ENCODE data around the gene BEGAIN.

BEGAIN gene

DNA sequence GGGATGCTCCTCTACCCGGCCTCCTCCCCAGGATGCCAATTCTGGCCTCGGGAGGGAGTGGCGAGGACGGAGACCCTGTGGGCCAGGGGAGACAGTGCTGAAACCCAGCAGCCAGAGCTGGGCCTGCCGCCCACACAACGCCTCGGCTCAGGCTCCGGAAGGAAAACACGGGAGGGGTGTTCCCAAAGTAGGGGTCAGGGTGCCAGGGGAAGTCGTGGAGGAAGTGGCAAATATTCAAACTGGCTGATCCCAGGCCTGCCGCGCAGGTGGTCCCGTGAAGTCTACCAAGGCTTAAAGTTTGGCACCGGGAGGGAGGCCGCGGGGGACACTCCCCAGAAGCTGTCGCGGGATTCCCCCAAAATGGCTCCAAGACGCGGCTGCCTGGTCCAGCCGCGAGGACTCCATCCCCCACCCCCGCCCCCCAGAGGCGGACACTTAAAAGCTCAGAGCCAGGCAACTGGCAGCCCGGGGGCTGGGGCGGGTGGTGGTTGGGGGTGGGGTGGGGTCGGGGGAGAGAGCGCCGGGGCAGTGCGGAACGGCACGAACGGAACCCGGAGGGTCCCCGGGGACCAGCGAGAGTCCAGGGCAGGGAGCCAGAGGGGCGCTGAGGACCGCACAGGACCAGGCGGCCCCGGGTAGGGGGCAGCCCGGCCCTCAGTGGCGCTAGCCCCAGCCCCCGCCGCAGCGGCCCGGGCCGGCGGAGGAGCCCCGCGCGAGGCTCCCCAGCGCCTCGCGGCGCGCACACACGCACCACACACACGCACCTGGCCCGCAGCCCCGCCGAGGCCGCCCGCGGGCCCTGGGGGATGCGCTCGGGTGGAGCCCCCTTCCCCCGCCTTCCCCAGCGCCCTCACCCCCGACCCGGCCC lies 20.0 kb downstream of the BEGAIN start:
- WGBS, 2 experiments = 4 to 5% methylated on average over 67 of the region's 70 CpGs
- H3K4me1 ChIP-seq (ENCODE audit: control insufficient read depth, insufficient read depth, low read length) = peaks cover 14% of the 10 kb centered on the region
- H3K36me3 ChIP-seq (ENCODE audit: control insufficient read depth, insufficient read depth, low read length) = no peaks in the 10 kb centered on the region
- peaks cover 53% of the 10 kb centered on the region for H3K27me3 ChIP-seq (ENCODE audit: control insufficient read depth, insufficient read depth, low read length, poor library complexity, severe bottlenecking)
- H3K4me3 ChIP-seq (ENCODE audit: insufficient read depth, low read depth, low read length) = peak overlapping the region; percentile 16
- H3K9me3 ChIP-seq (ENCODE audit: control insufficient read depth, low read length) = no peaks in the 10 kb centered on the region
- H3K27ac ChIP-seq (ENCODE audit: insufficient read depth, low read depth, low read length, poor library complexity, severe bottlenecking) = no peak overlapping the region

- H3K4me1 ChIP-seq (ENCODE audit: control insufficient read depth, insufficient read depth, low read length) = peaks cover 14% of the 10 kb centered on the region
- 81 to 87% methylated on average over 4 of the region's 4 CpGs for whole genome bisulfite sequencing, 2 experiments
- H3K27ac ChIP-seq (ENCODE audit: insufficient read depth, low read depth, low read length, poor library complexity, severe bottlenecking) = no peak overlapping the region
- H3K36me3 ChIP-seq (ENCODE audit: control insufficient read depth, insufficient read depth, low read length) = no peaks in the 10 kb centered on the region
- no peak overlapping the region for H3K4me3 ChIP-seq (ENCODE audit: insufficient read depth, low read depth, low read length)
- H3K9me3 ChIP-seq (ENCODE audit: control insufficient read depth, low read length) = no peaks in the 10 kb centered on the region
- peaks cover 53% of the 10 kb centered on the region for H3K27me3 ChIP-seq (ENCODE audit: control insufficient read depth, insufficient read depth, low read length, poor library complexity, severe bottlenecking)
These were observed 20.6 kb downstream of the BEGAIN start for GRCh38 chr14:100566586-100566985.

- Histone ChIP-seq H3K36me3 (ENCODE audit: control insufficient read depth, insufficient read depth, low read length) (no peaks in the 10 kb centered on the region), H3K27me3 (ENCODE audit: control insufficient read depth, insufficient read depth, low read length, poor library complexity, severe bottlenecking) (peaks cover 53% of the 10 kb centered on the region), H3K4me3 (ENCODE audit: insufficient read depth, low read depth, low read length) (no peak overlapping the region), H3K27ac (ENCODE audit: insufficient read depth, low read depth, low read length, poor library complexity, severe bottlenecking) (no peak overlapping the region), H3K9me3 (ENCODE audit: control insufficient read depth, low read length) (no peaks in the 10 kb centered on the region), H3K4me1 (ENCODE audit: control insufficient read depth, insufficient read depth, low read length) (peaks cover 14% of the 10 kb centered on the region)
- 90 to 93% methylated on average over 11 of the region's 11 CpGs for WGBS, 2 experiments
These were observed 21.1 kb downstream of the BEGAIN start for GRCh38 chr14:100566119-100566518.

- WGBS, 2 experiments = 93 to 95% methylated on average over 3 of the region's 3 CpGs
- no peak overlapping the region for H3K27ac ChIP-seq (ENCODE audit: insufficient read depth, low read depth, low read length, poor library complexity, severe bottlenecking)
- no peaks in the 10 kb centered on the region for H3K36me3 ChIP-seq (ENCODE audit: control insufficient read depth, insufficient read depth, low read length)
- H3K4me3 ChIP-seq (ENCODE audit: insufficient read depth, low read depth, low read length) = no peak overlapping the region
- no peaks in the 10 kb centered on the region for H3K9me3 ChIP-seq (ENCODE audit: control insufficient read depth, low read length)
- peaks cover 52% of the 10 kb centered on the region for H3K27me3 ChIP-seq (ENCODE audit: control insufficient read depth, insufficient read depth, low read length, poor library complexity, severe bottlenecking)
- H3K4me1 ChIP-seq (ENCODE audit: control insufficient read depth, insufficient read depth, low read length) = peaks cover 14% of the 10 kb centered on the region
These were observed 21.6 kb downstream of the BEGAIN start for GRCh38 chr14:100565650-100566049.

DNA sequence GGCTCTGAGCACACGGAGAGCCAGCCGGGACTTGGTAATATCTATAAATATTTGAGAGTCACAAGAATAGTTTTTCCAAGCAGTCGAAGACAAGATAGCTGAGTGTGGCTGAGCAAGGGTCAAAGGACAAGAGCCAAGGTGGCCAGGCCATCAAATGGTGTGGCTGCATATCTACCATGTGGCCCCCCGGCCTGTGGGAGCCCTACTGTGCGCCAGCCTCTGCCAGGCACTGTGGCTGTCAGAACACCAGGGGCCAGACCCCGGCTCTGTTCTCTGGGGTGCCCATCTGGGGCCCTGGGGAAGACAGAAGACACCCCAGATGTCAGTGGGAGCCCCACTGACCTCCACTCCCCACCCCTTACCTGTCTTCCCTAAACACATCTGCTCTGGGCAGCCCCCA lies 22.7 kb downstream of the BEGAIN start:
- H3K36me3 ChIP-seq (ENCODE audit: control insufficient read depth, insufficient read depth, low read length) = no peaks in the 10 kb centered on the region
- WGBS, 2 experiments = 70 to 75% methylated on average over 6 of the region's 6 CpGs
- no peaks in the 10 kb centered on the region for H3K9me3 ChIP-seq (ENCODE audit: control insufficient read depth, low read length)
- H3K27ac ChIP-seq (ENCODE audit: insufficient read depth, low read depth, low read length, poor library complexity, severe bottlenecking) = no peak overlapping the region
- H3K4me3 ChIP-seq (ENCODE audit: insufficient read depth, low read depth, low read length) = no peak overlapping the region
- peaks cover 8% of the 10 kb centered on the region for H3K4me1 ChIP-seq (ENCODE audit: control insufficient read depth, insufficient read depth, low read length)
- H3K27me3 ChIP-seq (ENCODE audit: control insufficient read depth, insufficient read depth, low read length, poor library complexity, severe bottlenecking) = peaks cover 41% of the 10 kb centered on the region

GRCh38 chr14:100562751-100563150 lies 24.5 kb downstream of the BEGAIN start:
- Histone ChIP-seq H3K27ac (ENCODE audit: insufficient read depth, low read depth, low read length, poor library complexity, severe bottlenecking) (no peak overlapping the region), H3K4me3 (ENCODE audit: insufficient read depth, low read depth, low read length) (no peak overlapping the region)
- WGBS, 2 experiments = 89 to 91% methylated on average over 18 of the region's 18 CpGs

DNA sequence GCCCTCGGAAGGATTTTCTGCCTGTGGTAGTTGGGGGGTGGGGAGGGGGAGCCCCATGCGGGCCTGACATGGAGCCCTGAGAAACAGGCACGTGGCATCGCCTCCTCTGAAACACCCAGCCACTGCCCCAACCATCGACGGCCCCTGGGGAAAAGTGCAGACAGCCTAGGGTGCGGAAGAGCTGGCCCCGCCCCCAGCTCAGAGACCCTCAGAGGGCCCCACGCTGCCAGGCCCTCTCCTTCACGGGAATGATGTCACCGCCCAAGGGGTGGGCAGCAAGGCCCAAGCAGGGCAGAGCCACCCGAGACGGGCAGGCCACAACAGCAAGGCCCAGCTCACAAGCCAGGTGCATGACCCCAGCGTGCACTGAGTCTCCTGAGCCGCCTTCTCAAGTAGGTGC lies 26.2 kb downstream of the BEGAIN start:
- no peaks in the 10 kb centered on the region for H3K9me3 ChIP-seq (ENCODE audit: control insufficient read depth, low read length)
- 78 to 80% methylated on average over 15 of the region's 15 CpGs for WGBS, 2 experiments
- H3K27ac ChIP-seq (ENCODE audit: insufficient read depth, low read depth, low read length, poor library complexity, severe bottlenecking) = no peak overlapping the region
- no peaks in the 10 kb centered on the region for H3K4me1 ChIP-seq (ENCODE audit: control insufficient read depth, insufficient read depth, low read length)
- H3K27me3 ChIP-seq (ENCODE audit: control insufficient read depth, insufficient read depth, low read length, poor library complexity, severe bottlenecking) = peaks cover 8% of the 10 kb centered on the region
- H3K36me3 ChIP-seq (ENCODE audit: control insufficient read depth, insufficient read depth, low read length) = no peaks in the 10 kb centered on the region
- H3K4me3 ChIP-seq (ENCODE audit: insufficient read depth, low read depth, low read length) = no peak overlapping the region

More at GRCh38 chr14:100562751-100563150, 24.5 kb downstream of the BEGAIN start:
- H3K27me3 ChIP-seq (ENCODE audit: control insufficient read depth, insufficient read depth, low read length, poor library complexity, severe bottlenecking) = peaks cover 23% of the 10 kb centered on the region
- H3K4me1 ChIP-seq (ENCODE audit: control insufficient read depth, insufficient read depth, low read length) = no peaks in the 10 kb centered on the region
- no peaks in the 10 kb centered on the region for H3K9me3 ChIP-seq (ENCODE audit: control insufficient read depth, low read length)
- H3K36me3 ChIP-seq (ENCODE audit: control insufficient read depth, insufficient read depth, low read length) = no peaks in the 10 kb centered on the region

DNA sequence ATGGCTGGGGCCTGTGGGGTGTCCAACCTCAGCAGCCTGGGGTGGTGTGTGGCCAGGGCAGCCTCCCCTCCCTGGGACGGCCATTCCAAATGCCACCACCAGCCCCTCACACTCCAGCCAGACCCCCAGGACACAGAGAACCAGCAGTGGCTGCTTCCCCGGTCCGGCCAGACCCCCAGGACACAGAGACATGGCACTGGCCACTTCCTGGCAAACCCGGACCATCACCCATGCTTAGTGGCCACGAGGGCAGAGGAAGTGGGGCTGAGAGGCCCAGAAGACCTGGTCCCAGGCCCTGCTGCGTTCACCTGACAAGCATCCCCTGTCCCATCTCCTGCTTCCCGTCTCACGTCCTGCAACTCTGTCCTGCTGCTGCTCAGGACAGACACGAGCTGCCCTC lies 26.7 kb downstream of the BEGAIN start:
- 88 to 91% methylated on average over 9 of the region's 9 CpGs for WGBS, 2 experiments
- Histone ChIP-seq H3K36me3 (ENCODE audit: control insufficient read depth, insufficient read depth, low read length) (no peaks in the 10 kb centered on the region), H3K27me3 (ENCODE audit: control insufficient read depth, insufficient read depth, low read length, poor library complexity, severe bottlenecking) (peaks cover 5% of the 10 kb centered on the region), H3K4me1 (ENCODE audit: control insufficient read depth, insufficient read depth, low read length) (peaks cover under 1% of the 10 kb centered on the region), H3K27ac (ENCODE audit: insufficient read depth, low read depth, low read length, poor library complexity, severe bottlenecking) (no peak overlapping the region), H3K4me3 (ENCODE audit: insufficient read depth, low read depth, low read length) (no peak overlapping the region), H3K9me3 (ENCODE audit: control insufficient read depth, low read length) (no peaks in the 10 kb centered on the region)

- H3K27me3 ChIP-seq (ENCODE audit: control insufficient read depth, insufficient read depth, low read length, poor library complexity, severe bottlenecking) = no peaks in the 10 kb centered on the region
- no peaks in the 10 kb centered on the region for H3K9me3 ChIP-seq (ENCODE audit: control insufficient read depth, low read length)
- no peak overlapping the region for H3K27ac ChIP-seq (ENCODE audit: insufficient read depth, low read depth, low read length, poor library complexity, severe bottlenecking)
- no peak overlapping the region for H3K4me3 ChIP-seq (ENCODE audit: insufficient read depth, low read depth, low read length)
- no peaks in the 10 kb centered on the region for H3K36me3 ChIP-seq (ENCODE audit: control insufficient read depth, insufficient read depth, low read length)
- 83 to 88% methylated on average over 9 of the region's 9 CpGs for WGBS, 2 experiments
- peaks cover 7% of the 10 kb centered on the region for H3K4me1 ChIP-seq (ENCODE audit: control insufficient read depth, insufficient read depth, low read length)
These were observed 27.8 kb downstream of the BEGAIN start for GRCh38 chr14:100559455-100559854.

- H3K4me3 ChIP-seq (ENCODE audit: insufficient read depth, low read depth, low read length) = no peak overlapping the region
- H3K27me3 ChIP-seq (ENCODE audit: control insufficient read depth, insufficient read depth, low read length, poor library complexity, severe bottlenecking) = no peaks in the 10 kb centered on the region
- no peaks in the 10 kb centered on the region for H3K36me3 ChIP-seq (ENCODE audit: control insufficient read depth, insufficient read depth, low read length)
- peaks cover 7% of the 10 kb centered on the region for H3K4me1 ChIP-seq (ENCODE audit: control insufficient read depth, insufficient read depth, low read length)
- no peak overlapping the region for H3K27ac ChIP-seq (ENCODE audit: insufficient read depth, low read depth, low read length, poor library complexity, severe bottlenecking)
- WGBS, 2 experiments = 91 to 94% methylated on average over 8 of the region's 8 CpGs
- H3K9me3 ChIP-seq (ENCODE audit: control insufficient read depth, low read length) = no peaks in the 10 kb centered on the region
These were observed 28.3 kb downstream of the BEGAIN start for GRCh38 chr14:100558966-100559365.

Data from ectodermal cell (in vitro differentiated cells).